GM12878 (cell line): ENCODE data around the gene SOX10. TPM values are rescaled to one million over a fixed set of nuclear protein-coding genes. Genes with fewer than 3 reads are reported as not detected.

Experiments used
- ATAC-seq: fragments of 200-7000 bp; cut with Tn5 transposase; 3 replicates; pipeline ENCODE4 v1.9.1; 2020; ENCODE audit warnings: mild to moderate bottlenecking, moderate library complexity
- BruUV-seq: library from RNA; stranded (reverse); fragments of 400-500 nt; replicated peaks from 2 replicates; lab custom pipeline; 2021; lab: Mats Ljungman, UMichigan
- CTCF ChIA-PET: fragments of 300-600 bp; sonication (Branson Sonifier 250); formaldehyde crosslinking; extraction: SDS; loops from one replicate; lab custom pipeline; 2021; ENCODE audit warnings: inconsistent platforms; lab: Yijun Ruan, JAX
- POLR2A ChIA-PET: fragments of 350-600 bp; formaldehyde crosslinking; extraction: SDS; loops from one replicate; lab custom pipeline; 2021; ENCODE audit warnings: inconsistent platforms; lab: Charles Lee
- RAD21 ChIA-PET: fragments of 300-600 bp; sonication (Branson Sonifier 250); formaldehyde crosslinking; loops from one replicate; lab custom pipeline; 2023; ENCODE audit warnings: antibody characterized with exemption; ENCODE audit not compliant: unreplicated experiment; lab: Charles Lee
- SMC1A ChIA-PET: fragments of 300-600 bp; sonication (Branson Sonifier 250); formaldehyde crosslinking; loops from one replicate; lab custom pipeline; 2023; ENCODE audit not compliant: unreplicated experiment, uncharacterized antibody; lab: Charles Lee
- DNase-seq: peaks from one replicate; pipeline ENCODE4 v3.0.0-alpha.2; 2011; ENCODE audit warnings: low read depth, low spot score
- FAIRE-seq: peaks from 3 replicates; lab custom pipeline; 2011; peaks lifted over from hg19 to GRCh38; lab: Jason Lieb, UNC
- H2AFZ ChIP-seq: 2 replicates; pipeline ENCODE4 v1.6.0; 2011; ENCODE audit warnings: low read depth, low read length, control low read depth; ENCODE audit not compliant: control insufficient read depth
- H3K27ac ChIP-seq: 2 replicates; pipeline ENCODE4 v1.5.1; 2011; ENCODE audit warnings: control low read depth; ENCODE audit not compliant: control insufficient read depth, insufficient read depth
- H3K27me3 ChIP-seq, 2 experiments: replicated peaks in 1 of 2; 2 replicates each; pipeline versions ENCODE4 v1.6.0 to v1.6.1; 2011; ENCODE audit warnings: low read length in 1 of 2; ENCODE audit not compliant: control insufficient read depth in 2 of 2, insufficient read depth in 2 of 2
- H3K36me3 ChIP-seq, 2 experiments: 2 replicates each; pipeline ENCODE4 v1.5.1; 2011; ENCODE audit warnings: low read length in 1 of 2; ENCODE audit not compliant: control insufficient read depth in 2 of 2, insufficient read depth in 2 of 2
- H3K4me1 ChIP-seq: 2 replicates; pipeline ENCODE4 v1.6.1; 2011; ENCODE audit warnings: mild to moderate bottlenecking, low read length, moderate library complexity, mixed read lengths; ENCODE audit not compliant: control insufficient read depth, insufficient read depth
- H3K4me2 ChIP-seq: 2 replicates; pipeline ENCODE4 v1.6.0; 2011; ENCODE audit warnings: control low read depth; ENCODE audit not compliant: control insufficient read depth, insufficient read depth
- H3K4me3 ChIP-seq: fragments of 200-600 bp; sonication (generic); 2 replicates; pipeline ENCODE4 v1.5.1; 2016
- H3K79me2 ChIP-seq: 2 replicates; pipeline ENCODE4 v1.6.0; 2011; ENCODE audit warnings: low read length; ENCODE audit not compliant: control insufficient read depth, insufficient read depth
- H3K9ac ChIP-seq: 2 replicates; pipeline ENCODE4 v1.8.0; 2011; ENCODE audit warnings: low read length, control low read depth, mixed read lengths; ENCODE audit not compliant: control insufficient read depth, insufficient read depth
- H3K9me3 ChIP-seq: replicated peaks from 3 replicates; pipeline ENCODE4 v1.5.1; 2011; ENCODE audit warnings: mild to moderate bottlenecking, low read length; ENCODE audit not compliant: control insufficient read depth, insufficient read depth
- H4K20me1 ChIP-seq: 2 replicates; pipeline ENCODE4 v1.6.0; 2011; ENCODE audit not compliant: control insufficient read depth, insufficient read depth
- ASH2L ChIP-seq: fragments of 300-600, 200-600 bp; sonication (generic); IDR thresholded peaks from 2 replicates; pipeline ENCODE4 v1.6.1; 2017; ENCODE audit warnings: low read depth, mild to moderate bottlenecking, borderline replicate concordance
- ATF7 ChIP-seq: fragments of 450-650 bp; IDR thresholded peaks from 2 replicates; pipeline ENCODE4 v1.6.1; 2016; ENCODE audit warnings: low read depth, mild to moderate bottlenecking
- BHLHE40 ChIP-seq, 2 experiments: fragments of 450-650 bp in 1 of 2; IDR thresholded peaks; 2 replicates each; pipeline ENCODE4 v1.6.1; 2011 to 2017; ENCODE audit warnings: low read depth in 2 of 2, borderline replicate concordance in 1 of 2, improper control_type of control experiment in 1 of 2, low read length in 1 of 2, mild to moderate bottlenecking in 1 of 2
- CEBPB ChIP-seq, 2 experiments: fragments of 150-350 bp in 1 of 2; IDR thresholded peaks; 2 replicates each; pipeline ENCODE4 v1.6.1; 2012 to 2014; ENCODE audit warnings: low read depth in 2 of 2, low read length in 2 of 2, borderline replicate concordance in 1 of 2, inconsistent platforms in 1 of 2
- CHD4 ChIP-seq: fragments of 200-600 bp; sonication (generic); IDR thresholded peaks from 2 replicates; pipeline ENCODE4 v1.6.1; 2016; ENCODE audit warnings: mild to moderate bottlenecking
- EED ChIP-seq: sonication (generic); IDR thresholded peaks from 2 replicates; pipeline ENCODE4 v1.6.1; 2016; ENCODE audit warnings: antibody characterized with exemption, low read depth
- ESRRA ChIP-seq: IDR thresholded peaks from 2 replicates; pipeline ENCODE4 v1.6.1; 2012; ENCODE audit warnings: mild to moderate bottlenecking, low read length, improper control_type of control experiment
- HSF1 ChIP-seq: fragments of 150-350 bp; IDR thresholded peaks from 2 replicates; pipeline ENCODE4 v1.6.1; 2014; ENCODE audit warnings: mild to moderate bottlenecking, low read depth, low read length
- JUNB ChIP-seq: IDR thresholded peaks from 2 replicates; pipeline ENCODE4 v1.6.1; 2016; ENCODE audit warnings: antibody characterized with exemption, mild to moderate bottlenecking
- KLF5 ChIP-seq: fragments of 450-650 bp; IDR thresholded peaks from 2 replicates; pipeline ENCODE4 v1.6.1; 2014; ENCODE audit warnings: mild to moderate bottlenecking; ENCODE audit not compliant: partially characterized antibody
- NBN ChIP-seq: fragments of 450-650 bp; IDR thresholded peaks from 2 replicates; pipeline ENCODE4 v1.6.1; 2016
- RAD21 ChIP-seq: IDR thresholded peaks from 2 replicates; pipeline ENCODE4 v1.6.1; 2011; ENCODE audit warnings: mild to moderate bottlenecking, low read depth, low read length, moderate library complexity; ENCODE audit not compliant: insufficient read depth
- RELB ChIP-seq: fragments of 450-650 bp; IDR thresholded peaks from 2 replicates; pipeline ENCODE4 v1.6.1; 2017; ENCODE audit warnings: low read depth, mild to moderate bottlenecking, moderate library complexity
- RUNX3 ChIP-seq: IDR thresholded peaks from 2 replicates; pipeline ENCODE4 v1.6.1; 2012; ENCODE audit warnings: low read length, inconsistent platforms
- SMAD5 ChIP-seq: IDR thresholded peaks from 2 replicates; pipeline ENCODE4 v1.6.1; 2016; ENCODE audit warnings: antibody characterized with exemption, low read depth
- SPI1 ChIP-seq: IDR thresholded peaks from 2 replicates; pipeline ENCODE4 v1.6.1; 2011; ENCODE audit warnings: low read depth, mild to moderate bottlenecking, low read length, moderate library complexity, borderline replicate concordance; ENCODE audit not compliant: insufficient read depth
- ZBTB4 ChIP-seq: fragments of 450-650 bp; formaldehyde crosslinking; IDR thresholded peaks from 2 replicates; pipeline ENCODE4 v1.4.0; 2022; ENCODE audit warnings: mild to moderate bottlenecking, moderate library complexity
- WGBS: methylation state at CpG from one replicate; pipeline ENCODE4 v1.1.6; 2016; ENCODE audit warnings: low lambda C conversion rate; ENCODE audit not compliant: insufficient replicate concordance, insufficient coverage; ENCODE audit errors: missing lambda C conversion rate; 5-methylcytosine and 5-hydroxymethylcytosine counted together
- in situ Hi-C: fragments of 300-500 bp; cut with MboI; formaldehyde crosslinking; loops from 9 replicates; pipeline ENCODE4 v1.14.3; 2018; ENCODE audit warnings: mixed read lengths
- intact Hi-C: fragments of 100-400 bp; cut with micrococcal nuclease; formaldehyde crosslinking; loops from one replicate; pipeline ENCODE4 v1.14.2; 2022; ENCODE audit not compliant: unreplicated experiment
- polyA plus RNA-seq, 11 experiments: library from polyadenylated mRNA; depleted of rRNA in 4 of 11; unstranded in 6 of 11; stranded (reverse) in 5 of 11; fragments of >200 nt; fragmentation: Nextera tagmentation in 4 of 11; fragmentation: Illumina TruSeq in 1 of 11; extraction: Ambion mirVana in 4 of 11; extraction: Trizol in 1 of 11; gene quantifications; 1 replicate in 1 of 11; 2 replicates in 10 of 11; pipeline versions ENCODE4 v1.2.1 to v1.2.3, GENCODE V29; 2011 to 2016; ENCODE audit warnings: inconsistent platforms in 2 of 11, missing spikeins in 2 of 11, low read depth in 1 of 11
- total RNA-seq, 4 experiments: library from RNA; depleted of rRNA in 3 of 4; stranded (reverse); fragments of >200 nt in 3 of 4; fragmentation: Illumina TruSeq in 1 of 4; extraction: Trizol in 1 of 4; gene quantifications; 2 replicates each; pipeline versions ENCODE4 v1.2.1 to v1.2.3, GENCODE V29; 2013 to 2021

SOX10 gene
- total and polyA plus RNA-seq, 10 of the 15 experiments (the other 5 are each of a cell fraction or from before 2014, with no cell fraction given) = 0.05 TPM; not detected in 9

- TF ChIP-seq ASH2L = no peak
- no peak for TF ChIP-seq BHLHE40 (IDR thresholded peaks at IDR 0.05; ENCODE audit: borderline replicate concordance in 1 of 2, low read depth in 2 of 2, low read length in 1 of 2)
- TF ChIP-seq HSF1 = no peak
- TF ChIP-seq RELB = no peak
- no peak for TF ChIP-seq SPI1
- no peak for TF ChIP-seq NBN
Measured at GRCh38 chr22:37973271-37974170, 10.8 kb downstream of the SOX10 start (continued).

- no peak overlapping the region for H3K4me3 ChIP-seq
- ChIA-PET SMC1A (no interaction called here), POLR2A (interaction anchor here (1.2 kb wide), 1 partner anchor 120 kb away, joined by 3 read pairs; no protein-coding TSS in a partner anchor), RAD21 (no interaction called here), CTCF (interaction anchor here (1.5 kb wide), 1 partner anchor 155 kb away, joined by 5 read pairs; no protein-coding TSS in a partner anchor)
- BruUV-seq = no TSS peak
- no peaks in the 10 kb centered on the region for H3K79me2 ChIP-seq
- FAIRE-seq (no peak), ATAC-seq (no peak), DNase-seq (no peak)
- no peak overlapping the region for H2AFZ ChIP-seq
- WGBS = 95% methylated on average over 3 of the region's 3 CpGs
- peaks cover 3 to 6% of the 10 kb centered on the region in 2 experiments; a peak in 3 of 4 replicates for H3K36me3 ChIP-seq
- no peaks in the 10 kb centered on the region for H4K20me1 ChIP-seq
- in situ Hi-C loops = no loop called here
- no peak overlapping the region for H3K9ac ChIP-seq
- intact Hi-C loops = no loop called here
- no peaks in the 10 kb centered on the region for H3K27me3 ChIP-seq
- no peaks in the 10 kb centered on the region for H3K9me3 ChIP-seq
- H3K4me2 ChIP-seq = no peak overlapping the region
- H3K4me1 ChIP-seq = no peaks in the 10 kb centered on the region
- H3K27ac ChIP-seq = no peak overlapping the region
- TF ChIP-seq KLF5 = no peak
- TF ChIP-seq CEBPB (IDR thresholded peaks at IDR 0.05; ENCODE audit: borderline replicate concordance in 1 of 2, low read depth in 2 of 2, low read length in 2 of 2) = no peak
- TF ChIP-seq ATF7 = no peak
- TF ChIP-seq ESRRA = no peak
- TF ChIP-seq JUNB = no peak
- no peak for TF ChIP-seq CHD4
- TF ChIP-seq RAD21 = no peak
- TF ChIP-seq EED = no peak
- no peak for TF ChIP-seq ZBTB4
- no peak for TF ChIP-seq RUNX3
- no peak for TF ChIP-seq SMAD5
Measured at GRCh38 chr22:37972527-37972926, 11.8 kb downstream of the SOX10 start.
